ENCODE results near the gene PIWIL4.
"Not testable (repeated sequence)": the region's sequence is repeated elsewhere in the genome, so short reads cannot be mapped to it uniquely, and the experiment has no call there.

GRCh38 chr11:94625422-94625821, 58.3 kb downstream of the PIWIL4 start:
- not testable (repeated sequence) for TF ChIP-seq CTCF (IDR thresholded peaks at IDR 0.05; ENCODE audit: insufficient read depth, low read length, poor library complexity, severe bottlenecking); EZH2phosphoT487 (conservative IDR thresholded peaks at IDR 0.05; ENCODE audit: low read length)

Measured in SU-DHL-6 (cell line).